Measurements from ENCODE around the gene NR2F2.

The NR2F2 gene

GRCh38 chr15:96333131-96334016 is 2.9 kb downstream of the NR2F2 start:
- H3K4me1 ChIP-seq (ENCODE audit: control insufficient read depth, insufficient read depth, low read length) = peaks cover 16% of the 10 kb centered on the region
- peak overlapping the region; percentile 97 for H3K4me3 ChIP-seq (ENCODE audit: low read length)
- H3K9me3 ChIP-seq (ENCODE audit: control insufficient read depth, low read length) = no peaks in the 10 kb centered on the region
- peak overlapping the region; percentile 99 for H3K9ac ChIP-seq (ENCODE audit: low read length)
- peak; percentile 59 for DNase-seq (ENCODE audit: low read depth)
- H3K36me3 ChIP-seq (ENCODE audit: control insufficient read depth, insufficient read depth, low read length, severe bottlenecking) = peaks cover 46% of the 10 kb centered on the region
- no peaks in the 10 kb centered on the region for H3K27me3 ChIP-seq (replicated peaks; ENCODE audit: control insufficient read depth, insufficient read depth, low read length)

- Histone ChIP-seq H3K9me3 (ENCODE audit: control insufficient read depth, low read length) (no peaks in the 10 kb centered on the region), H3K9ac (ENCODE audit: low read length) (peak overlapping the region; percentile 99), H3K36me3 (ENCODE audit: control insufficient read depth, insufficient read depth, low read length, severe bottlenecking) (peaks cover 54% of the 10 kb centered on the region), H3K27me3 (replicated peaks; ENCODE audit: control insufficient read depth, insufficient read depth, low read length) (no peaks in the 10 kb centered on the region), H3K4me3 (ENCODE audit: low read length) (peak overlapping the region; percentile 97), H3K4me1 (ENCODE audit: control insufficient read depth, insufficient read depth, low read length) (peaks cover 8% of the 10 kb centered on the region)
- DNase-seq (ENCODE audit: low read depth) = peak; percentile 34
Measured at GRCh38 chr15:96334017-96334704, 3.7 kb downstream of the NR2F2 start.

- Histone ChIP-seq H3K27me3 (replicated peaks; ENCODE audit: control insufficient read depth, insufficient read depth, low read length) (no peaks in the 10 kb centered on the region), H3K4me3 (ENCODE audit: low read length) (peak overlapping the region; percentile 97), H3K4me1 (ENCODE audit: control insufficient read depth, insufficient read depth, low read length) (peaks cover under 1% of the 10 kb centered on the region)
Measured at GRCh38 chr15:96334705-96335410, 4.4 kb downstream of the NR2F2 start.

GRCh38 chr15:96335411-96336024 is 5.0 kb downstream of the NR2F2 start:
- peaks cover 66% of the 10 kb centered on the region for H3K36me3 ChIP-seq (ENCODE audit: control insufficient read depth, insufficient read depth, low read length, severe bottlenecking)
- no peaks in the 10 kb centered on the region for H3K27me3 ChIP-seq (replicated peaks; ENCODE audit: control insufficient read depth, insufficient read depth, low read length)
- H3K9me3 ChIP-seq (ENCODE audit: control insufficient read depth, low read length) = no peaks in the 10 kb centered on the region
- peak overlapping the region; percentile 99 for H3K9ac ChIP-seq (ENCODE audit: low read length)
- peak; percentile 35 for DNase-seq (ENCODE audit: low read depth)
- no peaks in the 10 kb centered on the region for H3K4me1 ChIP-seq (ENCODE audit: control insufficient read depth, insufficient read depth, low read length)
- H3K4me3 ChIP-seq (ENCODE audit: low read length) = peak overlapping the region; percentile 97

More at GRCh38 chr15:96334705-96335410, 4.4 kb downstream of the NR2F2 start:
- Histone ChIP-seq H3K9me3 (ENCODE audit: control insufficient read depth, low read length) (no peaks in the 10 kb centered on the region), H3K36me3 (ENCODE audit: control insufficient read depth, insufficient read depth, low read length, severe bottlenecking) (peaks cover 60% of the 10 kb centered on the region), H3K9ac (ENCODE audit: low read length) (peak overlapping the region; percentile 99)
- peak; percentile 22 for DNase-seq (ENCODE audit: low read depth)

- Histone ChIP-seq H3K36me3 (ENCODE audit: control insufficient read depth, insufficient read depth, low read length, severe bottlenecking) (peaks cover 66% of the 10 kb centered on the region), H3K4me1 (ENCODE audit: control insufficient read depth, insufficient read depth, low read length) (no peaks in the 10 kb centered on the region), H3K9me3 (ENCODE audit: control insufficient read depth, low read length) (no peaks in the 10 kb centered on the region), H3K9ac (ENCODE audit: low read length) (peak overlapping the region; percentile 99), H3K27me3 (replicated peaks; ENCODE audit: control insufficient read depth, insufficient read depth, low read length) (no peaks in the 10 kb centered on the region), H3K4me3 (ENCODE audit: low read length) (peak overlapping the region; percentile 97)
- peak; percentile 25 for DNase-seq (ENCODE audit: low read depth)
Measured at GRCh38 chr15:96336108-96336595, 5.7 kb downstream of the NR2F2 start.

- DNase-seq (ENCODE audit: low read depth) = peak; percentile 53
- Histone ChIP-seq H3K4me1 (ENCODE audit: control insufficient read depth, insufficient read depth, low read length) (no peaks in the 10 kb centered on the region), H3K36me3 (ENCODE audit: control insufficient read depth, insufficient read depth, low read length, severe bottlenecking) (peaks cover 66% of the 10 kb centered on the region), H3K4me3 (ENCODE audit: low read length) (peak overlapping the region; percentile 97), H3K9ac (ENCODE audit: low read length) (peak overlapping the region; percentile 99), H3K27me3 (replicated peaks; ENCODE audit: control insufficient read depth, insufficient read depth, low read length) (no peaks in the 10 kb centered on the region), H3K9me3 (ENCODE audit: control insufficient read depth, low read length) (no peaks in the 10 kb centered on the region)
Measured at GRCh38 chr15:96336596-96337364, 6.3 kb downstream of the NR2F2 start.

- Histone ChIP-seq H3K9ac (ENCODE audit: low read length) (peak overlapping the region; percentile 99), H3K4me1 (ENCODE audit: control insufficient read depth, insufficient read depth, low read length) (peaks cover 4% of the 10 kb centered on the region), H3K27me3 (replicated peaks; ENCODE audit: control insufficient read depth, insufficient read depth, low read length) (no peaks in the 10 kb centered on the region), H3K36me3 (ENCODE audit: control insufficient read depth, insufficient read depth, low read length, severe bottlenecking) (peaks cover 69% of the 10 kb centered on the region), H3K4me3 (ENCODE audit: low read length) (peak overlapping the region; percentile 97), H3K9me3 (ENCODE audit: control insufficient read depth, low read length) (no peaks in the 10 kb centered on the region)
- DNase-seq (ENCODE audit: low read depth) = no peak
Measured at GRCh38 chr15:96337365-96338023, 7.0 kb downstream of the NR2F2 start.

GRCh38 chr15:96338074-96338765 is 7.7 kb downstream of the NR2F2 start:
- Histone ChIP-seq H3K4me1 (ENCODE audit: control insufficient read depth, insufficient read depth, low read length) (peaks cover 10% of the 10 kb centered on the region), H3K4me3 (ENCODE audit: low read length) (peak overlapping the region; percentile 97), H3K27me3 (replicated peaks; ENCODE audit: control insufficient read depth, insufficient read depth, low read length) (no peaks in the 10 kb centered on the region), H3K9me3 (ENCODE audit: control insufficient read depth, low read length) (no peaks in the 10 kb centered on the region), H3K36me3 (ENCODE audit: control insufficient read depth, insufficient read depth, low read length, severe bottlenecking) (peaks cover 75% of the 10 kb centered on the region), H3K9ac (ENCODE audit: low read length) (peak overlapping the region; percentile 99)
- DNase-seq (ENCODE audit: low read depth) = peak; percentile 46

GRCh38 chr15:96338766-96339618 is 8.5 kb downstream of the NR2F2 start:
- Histone ChIP-seq H3K36me3 (ENCODE audit: control insufficient read depth, insufficient read depth, low read length, severe bottlenecking) (peaks cover 75% of the 10 kb centered on the region), H3K27me3 (replicated peaks; ENCODE audit: control insufficient read depth, insufficient read depth, low read length) (no peaks in the 10 kb centered on the region), H3K9ac (ENCODE audit: low read length) (peak overlapping the region; percentile 99), H3K9me3 (ENCODE audit: control insufficient read depth, low read length) (no peaks in the 10 kb centered on the region), H3K4me1 (ENCODE audit: control insufficient read depth, insufficient read depth, low read length) (peaks cover 16% of the 10 kb centered on the region), H3K4me3 (ENCODE audit: low read length) (peak overlapping the region; percentile 97)
- peak; percentile 48 for DNase-seq (ENCODE audit: low read depth)

All from adipocyte (in vitro differentiated cells).